HG03095 (cell line): Measurements from ENCODE around the gene DPYD.

Experiments used
- ATAC-seq: cut with Tn5 transposase; IDR thresholded peaks from one replicate; pipeline ENCODE4 v1.9.1; 2021; ENCODE audit warnings: moderate library complexity; ENCODE audit not compliant: unreplicated experiment

Gene DPYD

GRCh38 chr1:97792655-97793054, 128.2 kb downstream of the DPYD start:
- no peak for ATAC-seq

GRCh38 chr1:97791251-97791650, 129.6 kb downstream of the DPYD start:
- ATAC-seq, result no peak

GRCh38 chr1:97787231-97787630, 133.6 kb downstream of the DPYD start:
- no peak for ATAC-seq

- no peak for ATAC-seq
Measured at GRCh38 chr1:97784661-97785060, 136.2 kb downstream of the DPYD start.

GRCh38 chr1:97783751-97784150, 137.1 kb downstream of the DPYD start:
- no peak for ATAC-seq

- ATAC-seq, result no peak
Measured at GRCh38 chr1:97781762-97782337, 139.0 kb downstream of the DPYD start.

- no peak for ATAC-seq
Measured at GRCh38 chr1:97780884-97781283, 139.9 kb downstream of the DPYD start.

- no peak for ATAC-seq
Measured at GRCh38 chr1:97778718-97779117, 142.1 kb downstream of the DPYD start.

GRCh38 chr1:97770376-97770775, 150.5 kb downstream of the DPYD start:
- ATAC-seq, result no peak

GRCh38 chr1:97767381-97767780, 153.5 kb downstream of the DPYD start:
- ATAC-seq, result no peak

GRCh38 chr1:97764991-97765390, 155.8 kb downstream of the DPYD start:
- ATAC-seq, result no peak

- ATAC-seq, result no peak
Measured at GRCh38 chr1:97761637-97762036, 159.2 kb downstream of the DPYD start.

GRCh38 chr1:97759078-97759477, 161.8 kb downstream of the DPYD start:
- no peak for ATAC-seq

- no peak for ATAC-seq
Measured at GRCh38 chr1:97758541-97759057, 162.2 kb downstream of the DPYD start.

GRCh38 chr1:97745912-97746311, 174.9 kb downstream of the DPYD start:
- ATAC-seq, result no peak

GRCh38 chr1:97744977-97745376, 175.9 kb downstream of the DPYD start:
- no peak for ATAC-seq

GRCh38 chr1:97743129-97743528, 177.7 kb downstream of the DPYD start:
- no peak for ATAC-seq

- ATAC-seq, result no peak
Measured at GRCh38 chr1:97740891-97741290, 179.9 kb downstream of the DPYD start.

GRCh38 chr1:97739596-97740103, 181.2 kb downstream of the DPYD start:
- no peak for ATAC-seq

- no peak for ATAC-seq
Measured at GRCh38 chr1:97738270-97738669, 182.6 kb downstream of the DPYD start.

- ATAC-seq, result no peak
Measured at GRCh38 chr1:97730271-97730670, 190.6 kb downstream of the DPYD start.

GRCh38 chr1:97728436-97728835, 192.4 kb downstream of the DPYD start:
- ATAC-seq, result no peak

- ATAC-seq, result no peak
Measured at GRCh38 chr1:97727029-97727428, 193.8 kb downstream of the DPYD start.
